CD4-positive, CD25-positive, alpha-beta regulatory T cell (primary cell): ENCODE measurements around the gene FBN2. TPM values are rescaled to one million over a fixed set of nuclear protein-coding genes. Genes with fewer than 3 reads are reported as not detected.

Experiments used
- ATAC-seq, 2 donors: fragments of 150-1000 bp; cut with Tn5 transposase; one replicate each; pipeline ENCODE4 v1.10.0; 2021; ENCODE audit warnings: low read depth in 2 of 2, moderate number of reproducible peaks in 2 of 2, moderate library complexity in 1 of 2
- DNase-seq, 3 donors: peaks; one replicate each; pipeline versions ENCODE4 v3.0.0 to v3.0.0-alpha.2; 2012 to 2022; ENCODE audit warnings: mixed read lengths in 1 of 3
- H3K27ac ChIP-seq: one replicate; pipeline ENCODE4 v1.7.0; 2013; ENCODE audit warnings: mild to moderate bottlenecking, low read length; ENCODE audit not compliant: insufficient read depth, poor library complexity, severe bottlenecking
- H3K27me3 ChIP-seq: one replicate; pipeline ENCODE4 v1.7.0; 2013; ENCODE audit warnings: low read length; ENCODE audit not compliant: control insufficient read depth, insufficient read depth
- H3K36me3 ChIP-seq: one replicate; pipeline ENCODE4 v1.7.0; 2013; ENCODE audit warnings: mild to moderate bottlenecking, low read length, moderate library complexity; ENCODE audit not compliant: control insufficient read depth, insufficient read depth
- H3K4me1 ChIP-seq: 2 replicates; pipeline ENCODE4 v1.7.0; 2013; ENCODE audit warnings: mild to moderate bottlenecking, low read length; ENCODE audit not compliant: insufficient read depth, control insufficient read depth, poor library complexity, severe bottlenecking
- H3K4me3 ChIP-seq: one replicate; pipeline ENCODE4 v1.7.0; 2013; ENCODE audit warnings: low read depth, mild to moderate bottlenecking, low read length, moderate library complexity
- H3K9me3 ChIP-seq, 2 experiments: 1 replicate in 1 of 2; 2 replicates in 1 of 2; pipeline ENCODE4 v1.7.0; 2013; ENCODE audit warnings: low read length in 2 of 2, mild to moderate bottlenecking in 1 of 2, moderate library complexity in 1 of 2; ENCODE audit not compliant: control insufficient read depth in 2 of 2
- H3K27ac Mint-ChIP-seq, 3 donors: one replicate each; pipeline ENCODE4 v1.8.0; 2020 to 2022; ENCODE audit warnings: mild to moderate bottlenecking in 3 of 3, mixed read lengths in 3 of 3, moderate library complexity in 2 of 3
- H3K27me3 Mint-ChIP-seq: one replicate; pipeline ENCODE4 v1.8.0; 2022; ENCODE audit warnings: mild to moderate bottlenecking, mixed read lengths
- H3K36me3 Mint-ChIP-seq: one replicate; pipeline ENCODE4 v1.8.0; 2020; ENCODE audit warnings: mixed read lengths
- H3K4me1 Mint-ChIP-seq, 4 donors: one replicate each; pipeline ENCODE4 v1.8.0; 2020 to 2022; ENCODE audit warnings: mixed read lengths in 4 of 4, mild to moderate bottlenecking in 1 of 4
- H3K4me3 Mint-ChIP-seq, 4 donors: one replicate each; pipeline ENCODE4 v1.8.0; 2020 to 2022; ENCODE audit warnings: mild to moderate bottlenecking in 4 of 4, mixed read lengths in 4 of 4, moderate library complexity in 3 of 4
- H3K9me3 Mint-ChIP-seq, 7 donors: one replicate each; pipeline ENCODE4 v1.8.0; 2020 to 2022; ENCODE audit warnings: mixed read lengths in 7 of 7, mild to moderate bottlenecking in 3 of 7, moderate library complexity in 2 of 7
- polyA plus RNA-seq, 4 donors: library from polyadenylated mRNA; unstranded; fragments of 300-500 nt; fragmentation: Illumina TruSeq; gene quantifications; one replicate each; pipeline ENCODE4 v1.2.3, GENCODE V29; 2021
- total RNA-seq: library from RNA; stranded (reverse); gene quantifications from one replicate; pipeline ENCODE4 v1.2.3, GENCODE V29; 2022

Gene FBN2
- total and polyA plus RNA-seq, 5 donors from 2014 or later = not detected

GRCh38 chr5:128487041-128487440 lies 51.0 kb downstream of the FBN2 start:
- peaks cover 0 to 5% (median 0%) of the 10 kb centered on the region in 7 donors for H3K9me3 Mint-ChIP-seq
- DNase-seq (no peak), ATAC-seq (no peak)
- no peak overlapping the region for H3K27ac Mint-ChIP-seq
- H3K4me1 ChIP-seq = no peaks in the 10 kb centered on the region
- no peak overlapping the region for H3K27ac ChIP-seq
- no peak overlapping the region for H3K4me3 ChIP-seq
- H3K27me3 ChIP-seq = no peaks in the 10 kb centered on the region
- H3K4me3 Mint-ChIP-seq = no peak overlapping the region
- no peaks in the 10 kb centered on the region for H3K36me3 Mint-ChIP-seq
- no peaks in the 10 kb centered on the region for H3K36me3 ChIP-seq
- no peaks in the 10 kb centered on the region for H3K27me3 Mint-ChIP-seq
- no peaks in the 10 kb centered on the region for H3K4me1 Mint-ChIP-seq
- no peaks in the 10 kb centered on the region for H3K9me3 ChIP-seq

GRCh38 chr5:128483738-128484137 lies 54.3 kb downstream of the FBN2 start:
- Mint-ChIP-seq H3K4me1 (no peaks in the 10 kb centered on the region), H3K9me3 (peaks cover 0 to 5% (median 0%) of the 10 kb centered on the region in 7 donors), H3K4me3 (no peak overlapping the region), H3K27ac (no peak overlapping the region), H3K36me3 (no peaks in the 10 kb centered on the region), H3K27me3 (no peaks in the 10 kb centered on the region)
- no peaks in the 10 kb centered on the region for H3K36me3 ChIP-seq
- no peaks in the 10 kb centered on the region for H3K27me3 ChIP-seq
- DNase-seq (no peak), ATAC-seq (no peak)
- H3K27ac ChIP-seq = no peak overlapping the region
- no peak overlapping the region for H3K4me3 ChIP-seq
- no peaks in the 10 kb centered on the region for H3K4me1 ChIP-seq
- H3K9me3 ChIP-seq = no peaks in the 10 kb centered on the region

GRCh38 chr5:128480906-128481633 lies 57.0 kb downstream of the FBN2 start:
- Mint-ChIP-seq H3K9me3 (peaks cover 0 to 5% (median 0%) of the 10 kb centered on the region in 7 donors), H3K4me1 (no peaks in the 10 kb centered on the region), H3K27me3 (no peaks in the 10 kb centered on the region), H3K36me3 (no peaks in the 10 kb centered on the region), H3K4me3 (no peak overlapping the region), H3K27ac (no peak overlapping the region)
- H3K36me3 ChIP-seq = no peaks in the 10 kb centered on the region
- no peak overlapping the region for H3K4me3 ChIP-seq
- DNase-seq = no peak
- no peak overlapping the region for H3K27ac ChIP-seq
- no peaks in the 10 kb centered on the region for H3K9me3 ChIP-seq
- H3K27me3 ChIP-seq = no peaks in the 10 kb centered on the region
- no peaks in the 10 kb centered on the region for H3K4me1 ChIP-seq
- ATAC-seq = no peak

GRCh38 chr5:128480158-128480557 lies 57.9 kb downstream of the FBN2 start:
- DNase-seq (no peak), ATAC-seq (no peak)
- H3K9me3 ChIP-seq = no peaks in the 10 kb centered on the region
- Mint-ChIP-seq H3K27me3 (no peaks in the 10 kb centered on the region), H3K9me3 (peaks cover 0 to 5% (median 0%) of the 10 kb centered on the region in 7 donors), H3K27ac (no peak overlapping the region), H3K4me1 (no peaks in the 10 kb centered on the region), H3K4me3 (no peak overlapping the region), H3K36me3 (no peaks in the 10 kb centered on the region)
- no peaks in the 10 kb centered on the region for H3K36me3 ChIP-seq
- no peak overlapping the region for H3K4me3 ChIP-seq
- no peak overlapping the region for H3K27ac ChIP-seq
- H3K4me1 ChIP-seq = no peaks in the 10 kb centered on the region
- no peaks in the 10 kb centered on the region for H3K27me3 ChIP-seq

GRCh38 chr5:128478386-128479368 lies 59.4 kb downstream of the FBN2 start:
- H3K4me1 Mint-ChIP-seq = no peaks in the 10 kb centered on the region
- no peak for DNase-seq
- no peak overlapping the region for H3K4me3 Mint-ChIP-seq
- H3K27me3 Mint-ChIP-seq = no peaks in the 10 kb centered on the region
- Histone ChIP-seq H3K27ac (no peak overlapping the region), H3K9me3 (no peaks in the 10 kb centered on the region), H3K36me3 (no peaks in the 10 kb centered on the region), H3K27me3 (no peaks in the 10 kb centered on the region), H3K4me3 (no peak overlapping the region), H3K4me1 (no peaks in the 10 kb centered on the region)
- no peaks in the 10 kb centered on the region for H3K36me3 Mint-ChIP-seq
- H3K27ac Mint-ChIP-seq = no peak overlapping the region
- no peak for ATAC-seq
- H3K9me3 Mint-ChIP-seq = peaks cover 0 to 2% (median 0%) of the 10 kb centered on the region in 7 donors

- H3K36me3 Mint-ChIP-seq = no peaks in the 10 kb centered on the region
Measured at GRCh38 chr5:128477944-128478343, 60.1 kb downstream of the FBN2 start.

GRCh38 chr5:128475693-128476092 lies 62.4 kb downstream of the FBN2 start:
- no peak for DNase-seq
- Mint-ChIP-seq H3K36me3 (no peaks in the 10 kb centered on the region), H3K9me3 (peaks cover 0 to 3% (median 0%) of the 10 kb centered on the region in 7 donors), H3K27ac (no peak overlapping the region), H3K4me3 (no peak overlapping the region), H3K27me3 (no peaks in the 10 kb centered on the region), H3K4me1 (no peaks in the 10 kb centered on the region)
- H3K27ac ChIP-seq = no peak overlapping the region
- no peak overlapping the region for H3K4me3 ChIP-seq
- no peaks in the 10 kb centered on the region for H3K36me3 ChIP-seq
- H3K9me3 ChIP-seq = no peaks in the 10 kb centered on the region
- ATAC-seq = no peak
- H3K27me3 ChIP-seq = no peaks in the 10 kb centered on the region
- H3K4me1 ChIP-seq = no peaks in the 10 kb centered on the region

More at GRCh38 chr5:128477944-128478343, 60.1 kb downstream of the FBN2 start:
- Histone ChIP-seq H3K4me3 (no peak overlapping the region), H3K27ac (no peak overlapping the region), H3K27me3 (no peaks in the 10 kb centered on the region), H3K4me1 (no peaks in the 10 kb centered on the region), H3K9me3 (no peaks in the 10 kb centered on the region), H3K36me3 (no peaks in the 10 kb centered on the region)
- Mint-ChIP-seq H3K27ac (no peak overlapping the region), H3K4me1 (no peaks in the 10 kb centered on the region), H3K9me3 (peaks cover 0 to 3% (median 0%) of the 10 kb centered on the region in 7 donors), H3K4me3 (no peak overlapping the region), H3K27me3 (no peaks in the 10 kb centered on the region)
- DNase-seq (no peak), ATAC-seq (no peak)
